ENCODE data around the gene RIC3.
"Not testable (repeated sequence)": the region's sequence is repeated elsewhere in the genome, so short reads cannot be mapped to it uniquely, and the experiment has no call there.

Gene RIC3

GRCh38 chr11:8190431-8190830 lies 21.6 kb upstream of the RIC3 start:
- DNase-seq (ENCODE audit: low read depth), result no peak

- DNase-seq (ENCODE audit: low read depth), result no peak
Observed at GRCh38 chr11:8186429-8186828, 17.6 kb upstream of the RIC3 start.

GRCh38 chr11:8183111-8183510 lies 14.3 kb upstream of the RIC3 start:
- no peak for DNase-seq (ENCODE audit: low read depth)

GRCh38 chr11:8180469-8180868 lies 11.6 kb upstream of the RIC3 start:
- DNase-seq (ENCODE audit: low read depth), result no peak

GRCh38 chr11:8178297-8178696 lies 9.5 kb upstream of the RIC3 start:
- DNase-seq (ENCODE audit: low read depth), result no peak

- DNase-seq (ENCODE audit: low read depth), result no peak
Observed at GRCh38 chr11:8177136-8177535, 8.3 kb upstream of the RIC3 start.

- DNase-seq (ENCODE audit: low read depth), result no peak
Observed at GRCh38 chr11:8167796-8168195, 1.0 kb downstream of the RIC3 start.

GRCh38 chr11:8164746-8165145 lies 4.1 kb downstream of the RIC3 start:
- no peak for DNase-seq (ENCODE audit: low read depth)

GRCh38 chr11:8161627-8162304 lies 7.1 kb downstream of the RIC3 start:
- not testable (repeated sequence) for DNase-seq (ENCODE audit: low read depth)

- DNase-seq (ENCODE audit: low read depth), result no peak
Observed at GRCh38 chr11:8156877-8157276, 11.9 kb downstream of the RIC3 start.

- no peak for DNase-seq (ENCODE audit: low read depth)
Observed at GRCh38 chr11:8149726-8150125, 19.1 kb downstream of the RIC3 start.

GRCh38 chr11:8138526-8138925 lies 30.3 kb downstream of the RIC3 start:
- no peak for DNase-seq (ENCODE audit: low read depth)

GRCh38 chr11:8127447-8127846 lies 41.4 kb downstream of the RIC3 start:
- no peak for DNase-seq (ENCODE audit: low read depth)

- no peak for DNase-seq (ENCODE audit: low read depth)
Observed at GRCh38 chr11:8126649-8127289, 42.1 kb downstream of the RIC3 start.

- no peak for DNase-seq (ENCODE audit: low read depth)
Observed at GRCh38 chr11:8122173-8122764, 46.6 kb downstream of the RIC3 start.

GRCh38 chr11:8111636-8112035 lies 57.2 kb downstream of the RIC3 start:
- DNase-seq (ENCODE audit: low read depth), result no peak

GRCh38 chr11:8110396-8110795 lies 58.4 kb downstream of the RIC3 start:
- no peak for DNase-seq (ENCODE audit: low read depth)

GRCh38 chr11:8109675-8110074 lies 59.1 kb downstream of the RIC3 start:
- no peak for DNase-seq (ENCODE audit: low read depth)

GRCh38 chr11:8108421-8108820 lies 60.4 kb downstream of the RIC3 start:
- DNase-seq (ENCODE audit: low read depth), result no peak

- DNase-seq (ENCODE audit: low read depth), result no peak
Observed at GRCh38 chr11:8107642-8108041, 61.2 kb downstream of the RIC3 start.

- no peak for DNase-seq (ENCODE audit: low read depth)
Observed at GRCh38 chr11:8106679-8107078, 62.1 kb downstream of the RIC3 start.

- no peak for DNase-seq (ENCODE audit: low read depth)
Observed at GRCh38 chr11:8105666-8106065, 63.2 kb downstream of the RIC3 start.

GRCh38 chr11:8105133-8105532 lies 63.7 kb downstream of the RIC3 start:
- DNase-seq (ENCODE audit: low read depth), result no peak

GRCh38 chr11:8103909-8104308 lies 64.9 kb downstream of the RIC3 start:
- DNase-seq (ENCODE audit: low read depth), result no peak

Data from activated gamma-delta T cell treated with anti-CD3 and anti-CD28 coated beads, Interleukin-2, amount 50 U/mL, for 16 hours (primary cell).